Smooth muscle cell (in vitro differentiated cells): ENCODE data around the gene CABLES1. TPM values are rescaled to one million over a fixed set of nuclear protein-coding genes. Genes with fewer than 3 reads are reported as not detected.

Experiments
- DNase-seq: peaks from one replicate; lab custom pipeline; 2025; ENCODE audit not compliant: unreplicated experiment; lab: John Stamatoyannopoulos, UW
- H2AFZ ChIP-seq: fragments of 200-600 bp; sonication (generic); 2 replicates; pipeline ENCODE4 v1.6.0; 2016; ENCODE audit warnings: antibody characterized with exemption, low read depth, mild to moderate bottlenecking
- H3F3A ChIP-seq: fragments of 200-600 bp; sonication (generic); 2 replicates; pipeline ENCODE4 v1.6.0; 2017; ENCODE audit warnings: antibody characterized with exemption, low read depth
- H3K27ac ChIP-seq: fragments of 200-600 bp; sonication (generic); 2 replicates; pipeline ENCODE4 v1.5.1; 2016; ENCODE audit warnings: low read depth, mild to moderate bottlenecking
- H3K27me3 ChIP-seq: fragments of 200-600 bp; sonication (generic); 2 replicates; pipeline ENCODE4 v1.6.1; 2016; ENCODE audit warnings: low read depth, mild to moderate bottlenecking
- H3K36me3 ChIP-seq: fragments of 200-600 bp; sonication (generic); 2 replicates; pipeline ENCODE4 v1.5.1; 2016; ENCODE audit warnings: low read depth
- H3K4me1 ChIP-seq: fragments of 200-600 bp; sonication (generic); 2 replicates; pipeline ENCODE4 v1.5.1; 2016; ENCODE audit warnings: low read depth
- H3K4me2 ChIP-seq: fragments of 200-600 bp; sonication (generic); 2 replicates; pipeline ENCODE4 v1.6.0; 2016; ENCODE audit warnings: mild to moderate bottlenecking
- H3K4me3 ChIP-seq: fragments of 200-600 bp; sonication (generic); 2 replicates; pipeline ENCODE4 v1.5.1; 2016; ENCODE audit warnings: mild to moderate bottlenecking
- H3K79me2 ChIP-seq: fragments of 200-600 bp; sonication (generic); 2 replicates; pipeline ENCODE4 v1.6.0; 2016; ENCODE audit warnings: low read depth, mild to moderate bottlenecking
- H3K9ac ChIP-seq: fragments of 200-600 bp; sonication (generic); 2 replicates; pipeline ENCODE4 v1.6.0; 2016; ENCODE audit warnings: low read depth
- H3K9me3 ChIP-seq: fragments of 200-600 bp; sonication (generic); replicated peaks from 2 replicates; pipeline ENCODE4 v1.5.1; 2016; ENCODE audit warnings: low read depth
- H4K20me1 ChIP-seq: fragments of 200-600 bp; sonication (generic); 2 replicates; pipeline ENCODE4 v1.6.0; 2016; ENCODE audit warnings: low read depth
- WGBS: methylation state at CpG from one replicate; pipeline ENCODE4 v1.1.7; 2016; ENCODE audit warnings: low lambda C conversion rate; 5-methylcytosine and 5-hydroxymethylcytosine counted together
- polyA plus RNA-seq: library from polyadenylated mRNA; unstranded; fragments of >200 nt; fragmentation: Nextera tagmentation; extraction: Ambion mirVana; gene quantifications from 2 replicates; pipeline ENCODE4 v1.2.1, GENCODE V29; 2016
- total RNA-seq: library from RNA; depleted of rRNA; stranded (reverse); fragments of >200 nt; gene quantifications from 2 replicates; pipeline ENCODE4 v1.2.3, GENCODE V29; 2014
- TF ChIP-seq, protein P1 (sequence below): fragments of 200-600 bp; sonication (generic); IDR thresholded peaks from 2 replicates; pipeline ENCODE4 v1.5.1; 2017; ENCODE audit warnings: borderline replicate concordance, mild to moderate bottlenecking, antibody characterized with exemption; ENCODE audit not compliant: insufficient read depth, poor library complexity, severe bottlenecking

Gene CABLES1
- total and polyA plus RNA-seq, 2 experiments from 2014 or later: 1.2 to 2.4 TPM

DNA sequence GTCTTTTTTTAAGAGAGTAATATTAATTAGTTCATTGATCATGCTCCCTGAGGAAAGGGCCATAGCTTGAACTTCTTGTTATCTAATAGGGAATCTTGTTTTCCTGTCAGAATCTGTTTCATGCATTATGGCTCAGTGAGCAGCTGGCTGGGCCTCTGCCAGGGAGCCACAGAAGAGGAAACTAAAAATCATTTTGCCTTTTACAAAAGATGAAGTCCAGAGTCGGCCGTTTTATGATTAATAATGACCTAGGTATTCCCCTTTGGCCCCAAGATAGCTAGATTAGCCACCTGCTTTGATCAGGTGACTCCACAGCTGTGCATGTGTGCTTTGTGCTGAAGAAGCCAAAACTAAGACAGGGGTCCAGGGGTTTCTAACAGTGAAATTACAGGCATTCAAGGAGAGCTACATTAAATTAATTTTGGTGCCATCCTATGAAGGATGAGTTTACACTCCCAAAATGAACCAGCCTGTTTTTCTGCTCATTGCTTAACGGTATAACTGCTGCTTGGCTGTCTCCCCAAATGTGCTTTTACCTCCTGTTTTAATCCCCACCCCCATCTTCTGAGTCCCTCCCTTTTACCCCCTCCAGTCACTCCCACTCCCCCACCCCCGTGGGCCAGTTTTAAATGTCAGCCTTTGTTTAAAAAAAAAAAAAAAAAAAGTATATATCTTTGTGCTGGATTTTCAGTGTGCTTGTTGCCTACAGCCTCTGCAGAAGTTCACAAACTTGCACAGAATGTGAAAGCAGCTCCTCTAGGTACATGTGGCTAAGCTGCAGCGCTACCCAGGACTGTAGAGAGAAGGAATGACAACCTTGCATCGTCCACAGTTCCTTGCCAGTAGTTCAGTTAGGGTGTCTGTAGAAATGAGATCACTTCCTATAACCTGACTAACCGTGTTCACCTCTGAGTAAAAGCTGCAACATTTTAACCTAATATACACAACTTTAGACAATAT, 93.1 kb downstream of the CABLES1 start:
- Histone ChIP-seq H3K9me3 (no peaks in the 10 kb centered on the region), H3F3A (peaks cover 30% of the 10 kb centered on the region), H2AFZ (no peak overlapping the region), H3K36me3 (no peaks in the 10 kb centered on the region), H3K27me3 (no peaks in the 10 kb centered on the region), H4K20me1 (no peaks in the 10 kb centered on the region), H3K79me2 (no peaks in the 10 kb centered on the region), H3K4me2 (peak overlapping the region; percentile 10), H3K9ac (no peak overlapping the region), H3K4me1 (peaks cover 23% of the 10 kb centered on the region), H3K27ac (peak overlapping the region; percentile 93), H3K4me3 (no peak overlapping the region)
- TF ChIP-seq, protein P1, sequence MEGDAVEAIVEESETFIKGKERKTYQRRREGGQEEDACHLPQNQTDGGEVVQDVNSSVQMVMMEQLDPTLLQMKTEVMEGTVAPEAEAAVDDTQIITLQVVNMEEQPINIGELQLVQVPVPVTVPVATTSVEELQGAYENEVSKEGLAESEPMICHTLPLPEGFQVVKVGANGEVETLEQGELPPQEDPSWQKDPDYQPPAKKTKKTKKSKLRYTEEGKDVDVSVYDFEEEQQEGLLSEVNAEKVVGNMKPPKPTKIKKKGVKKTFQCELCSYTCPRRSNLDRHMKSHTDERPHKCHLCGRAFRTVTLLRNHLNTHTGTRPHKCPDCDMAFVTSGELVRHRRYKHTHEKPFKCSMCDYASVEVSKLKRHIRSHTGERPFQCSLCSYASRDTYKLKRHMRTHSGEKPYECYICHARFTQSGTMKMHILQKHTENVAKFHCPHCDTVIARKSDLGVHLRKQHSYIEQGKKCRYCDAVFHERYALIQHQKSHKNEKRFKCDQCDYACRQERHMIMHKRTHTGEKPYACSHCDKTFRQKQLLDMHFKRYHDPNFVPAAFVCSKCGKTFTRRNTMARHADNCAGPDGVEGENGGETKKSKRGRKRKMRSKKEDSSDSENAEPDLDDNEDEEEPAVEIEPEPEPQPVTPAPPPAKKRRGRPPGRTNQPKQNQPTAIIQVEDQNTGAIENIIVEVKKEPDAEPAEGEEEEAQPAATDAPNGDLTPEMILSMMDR: no peak
- 65% methylated on average over 6 of the region's 7 CpGs for WGBS
- DNase-seq: no peak

DNA sequence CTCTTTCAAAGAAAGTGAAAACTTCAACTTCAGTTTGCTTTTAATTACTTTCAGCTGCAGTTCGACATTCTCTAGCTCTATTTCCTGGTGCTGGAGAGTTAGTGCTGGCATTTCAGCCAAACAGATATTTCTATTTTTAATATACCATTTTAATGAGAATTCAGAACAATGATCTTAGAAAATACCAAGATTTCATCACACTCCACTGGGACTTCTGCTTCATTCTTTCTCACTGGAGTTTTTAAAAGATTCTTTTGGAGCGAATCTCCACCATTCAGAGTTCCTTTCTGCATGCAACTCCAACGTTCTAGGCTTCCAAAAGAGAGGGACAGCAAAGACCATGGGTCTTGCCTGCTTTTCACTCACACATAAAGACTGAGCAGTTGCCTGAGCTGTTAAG, 94.2 kb downstream of the CABLES1 start:
- Histone ChIP-seq H2AFZ (peak overlapping the region; percentile 2), H3K27me3 (no peaks in the 10 kb centered on the region), H4K20me1 (no peaks in the 10 kb centered on the region), H3K4me1 (peaks cover 23% of the 10 kb centered on the region), H3K79me2 (no peaks in the 10 kb centered on the region), H3K27ac (peak overlapping the region; percentile 89), H3K36me3 (no peaks in the 10 kb centered on the region), H3F3A (peaks cover 30% of the 10 kb centered on the region), H3K9me3 (no peaks in the 10 kb centered on the region), H3K9ac (peak overlapping the region; percentile 8), H3K4me3 (no peak overlapping the region), H3K4me2 (no peak overlapping the region)
- WGBS: 56% methylated on average over 3 of the region's 3 CpGs
- TF ChIP-seq, protein P1: no peak
- DNase-seq: no peak

DNA sequence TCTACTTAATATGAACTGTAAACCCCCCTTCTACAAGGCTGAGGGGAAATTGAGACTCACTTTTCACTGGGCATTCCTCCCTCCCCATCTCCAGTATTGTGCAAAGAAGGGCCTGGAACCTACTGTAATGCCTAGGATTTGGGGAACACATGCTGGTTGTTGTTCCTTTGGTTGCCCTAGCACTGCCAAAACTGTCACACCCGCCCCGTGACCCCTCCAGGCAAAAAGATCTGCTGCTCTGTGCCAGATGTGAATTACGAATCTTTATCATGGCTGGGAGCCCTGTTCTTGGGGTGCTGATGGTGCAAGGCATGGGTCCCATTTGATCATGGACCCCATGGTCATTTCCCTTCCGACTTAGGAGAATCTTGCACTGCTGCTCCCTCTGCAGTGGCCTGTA, 95.4 kb downstream of the CABLES1 start:
- peak overlapping the region; percentile 64 for H3K9ac ChIP-seq
- H3K27me3 ChIP-seq: no peaks in the 10 kb centered on the region
- WGBS: 94% methylated on average over 4 of the region's 4 CpGs
- TF ChIP-seq, protein P1: no peak
- peak overlapping the region; percentile 50 for H3K4me2 ChIP-seq
- H2AFZ ChIP-seq: no peak overlapping the region
- H3K9me3 ChIP-seq: no peaks in the 10 kb centered on the region
- H3K27ac ChIP-seq: peak overlapping the region; percentile 89
- H3K79me2 ChIP-seq: no peaks in the 10 kb centered on the region
- peaks cover 27% of the 10 kb centered on the region for H3F3A ChIP-seq
- H3K4me3 ChIP-seq: no peak overlapping the region
- H4K20me1 ChIP-seq: no peaks in the 10 kb centered on the region
- no peaks in the 10 kb centered on the region for H3K36me3 ChIP-seq
- H3K4me1 ChIP-seq: peaks cover 23% of the 10 kb centered on the region
- DNase-seq: no peak
